H1 (cell line): ENCODE data around the gene P2RY11. TPM values are rescaled to one million over a fixed set of nuclear protein-coding genes. Genes with fewer than 3 reads are reported as not detected.
A peak's percentile ranks its signal among the peaks of the same experiment; 100 is the strongest.

Experiments
- CTCF ChIA-PET: fragments of 300-600 bp; sonication (Branson Sonifier 250); formaldehyde crosslinking; loops from one replicate; lab custom pipeline; 2021; ENCODE audit not compliant: partially characterized antibody; lab: Charles Lee
- POLR2A ChIA-PET: fragments of 300-600 bp; sonication (Branson Sonifier 250); formaldehyde crosslinking; loops from one replicate; lab custom pipeline; 2021; ENCODE audit warnings: inconsistent platforms; ENCODE audit not compliant: partially characterized antibody; lab: Charles Lee
- DNase-seq, 2 experiments: peaks; one replicate each; pipeline versions ENCODE4 v3.0.0 to v3.0.0-alpha.2; 2010 to 2022; ENCODE audit warnings: low spot score in 2 of 2, low read depth in 1 of 2, mixed read lengths in 1 of 2
- FAIRE-seq: peaks from 2 replicates; lab custom pipeline; 2011; peaks lifted over from hg19 to GRCh38; lab: Jason Lieb, UNC
- H2AFZ ChIP-seq: 2 replicates; pipeline ENCODE4 v1.8.1; 2012; ENCODE audit warnings: low read length, inconsistent platforms
- H2AK5ac ChIP-seq: 2 replicates; pipeline ENCODE4 v1.6.1; 2013; ENCODE audit warnings: low read depth, low read length
- H2BK120ac ChIP-seq: replicated peaks from 2 replicates; pipeline ENCODE3; 2013; ENCODE audit warnings: low read depth, low read length, inconsistent platforms
- H2BK12ac ChIP-seq: 2 replicates; pipeline ENCODE4 v1.6.1; 2013; ENCODE audit warnings: low read depth, low read length
- H2BK15ac ChIP-seq: 2 replicates; pipeline ENCODE4 v1.6.1; 2013; ENCODE audit warnings: low read length
- H2BK20ac ChIP-seq: 2 replicates; pipeline ENCODE4 v1.6.1; 2013; ENCODE audit warnings: low read length
- H2BK5ac ChIP-seq: 2 replicates; pipeline ENCODE4 v1.6.1; 2013; ENCODE audit warnings: low read depth, low read length
- H3K14ac ChIP-seq: 2 replicates; pipeline ENCODE4 v1.6.1; 2013; ENCODE audit warnings: inconsistent platforms; ENCODE audit not compliant: insufficient read length
- H3K18ac ChIP-seq: 2 replicates; pipeline ENCODE4 v1.6.1; 2013; ENCODE audit warnings: low read length; ENCODE audit errors: extremely low read depth
- H3K23ac ChIP-seq: 2 replicates; pipeline ENCODE4 v1.6.1; 2013; ENCODE audit warnings: inconsistent platforms; ENCODE audit not compliant: insufficient read length
- H3K23me2 ChIP-seq: 2 replicates; pipeline ENCODE4 v1.6.1; 2013; ENCODE audit warnings: low read depth, low read length
- H3K27ac ChIP-seq: 2 replicates; pipeline ENCODE4 v1.6.1; 2011; ENCODE audit warnings: low read depth, low read length, inconsistent platforms
- H3K27me3 ChIP-seq, 4 experiments: replicated peaks in 1 of 4; 1 replicate in 1 of 4; 2 replicates in 3 of 4; pipeline versions ENCODE4 v1.6.1 to v1.8.1; 2011 to 2013; ENCODE audit warnings: low read length in 3 of 4, mild to moderate bottlenecking in 3 of 4, inconsistent platforms in 2 of 4, mixed read lengths in 2 of 4, moderate library complexity in 1 of 4; ENCODE audit not compliant: control insufficient read depth in 3 of 4, insufficient read depth in 3 of 4; ENCODE audit errors: extremely low read depth in 1 of 4
- H3K36me3 ChIP-seq, 4 experiments: 2 replicates each; pipeline versions ENCODE4 v1.6.1 to v1.8.1; 2011 to 2013; ENCODE audit warnings: mild to moderate bottlenecking in 4 of 4, low read length in 3 of 4, moderate library complexity in 2 of 4, control low read depth in 1 of 4, inconsistent platforms in 1 of 4; ENCODE audit not compliant: insufficient read depth in 4 of 4, control insufficient read depth in 2 of 4
- H3K4ac ChIP-seq: replicated peaks from 2 replicates; pipeline ENCODE3; 2013; ENCODE audit warnings: low read length, low read depth, mixed read lengths, inconsistent platforms; ENCODE audit not compliant: insufficient read length
- H3K4me1 ChIP-seq, 4 experiments: replicated peaks in 1 of 4; 1 replicate in 1 of 4; 2 replicates in 3 of 4; pipeline versions ENCODE4 v1.6.1 to v1.8.1; 2011 to 2013; ENCODE audit warnings: low read length in 3 of 4, inconsistent platforms in 2 of 4, mixed read lengths in 1 of 4; ENCODE audit not compliant: insufficient read depth in 4 of 4, control insufficient read depth in 3 of 4
- H3K4me2 ChIP-seq, 2 experiments: 2 replicates each; pipeline versions ENCODE4 v1.6.1 to v1.8.1; 2011 to 2013; ENCODE audit warnings: low read depth in 2 of 2, low read length in 2 of 2, control low read depth in 1 of 2, inconsistent platforms in 1 of 2, mild to moderate bottlenecking in 1 of 2; ENCODE audit not compliant: insufficient read depth in 1 of 2
- H3K4me3 ChIP-seq, 4 experiments: fragments of 200-600, 300-600 bp in 1 of 4; sonication (generic), shearing (Covaris generic), sonication (Bioruptor Twin) in 1 of 4; 2 replicates each; pipeline versions ENCODE4 v1.5.1 to v1.8.1; 2011 to 2016; ENCODE audit warnings: low read length in 4 of 4, low read depth in 3 of 4, control low read depth in 2 of 4, inconsistent platforms in 2 of 4, mild to moderate bottlenecking in 2 of 4, mixed read lengths in 1 of 4, moderate library complexity in 1 of 4; ENCODE audit not compliant: insufficient read depth in 2 of 4; ENCODE audit errors: extremely low read depth in 1 of 4
- H3K56ac ChIP-seq: replicated peaks from 2 replicates; pipeline ENCODE3; 2013; ENCODE audit warnings: low read depth, mild to moderate bottlenecking, mixed read lengths, low read length, inconsistent platforms; ENCODE audit not compliant: insufficient read length
- H3K79me1 ChIP-seq: 2 replicates; pipeline ENCODE4 v1.6.1; 2013; ENCODE audit warnings: low read depth, low read length, control low read depth
- H3K79me2 ChIP-seq, 2 experiments: 2 replicates each; pipeline versions ENCODE4 v1.6.1 to v1.8.1; 2012 to 2013; ENCODE audit warnings: low read length in 2 of 2, mild to moderate bottlenecking in 2 of 2, inconsistent platforms in 1 of 2; ENCODE audit not compliant: insufficient read depth in 2 of 2, control insufficient read depth in 1 of 2
- H3K9ac ChIP-seq, 4 experiments: replicated peaks in 1 of 4; 1 replicate in 1 of 4; 2 replicates in 3 of 4; pipeline versions ENCODE4 v1.6.1 to v1.8.1; 2011 to 2013; ENCODE audit warnings: low read depth in 3 of 4, low read length in 3 of 4, control low read depth in 2 of 4, mild to moderate bottlenecking in 2 of 4, moderate library complexity in 2 of 4, inconsistent platforms in 1 of 4; ENCODE audit errors: extremely low read depth in 1 of 4
- H3K9me3 ChIP-seq, 2 experiments: 2 replicates each; pipeline versions ENCODE4 v1.6.1 to v1.8.1; 2012 to 2013; ENCODE audit warnings: mild to moderate bottlenecking in 2 of 2, moderate library complexity in 2 of 2, control low read depth in 1 of 2, inconsistent platforms in 1 of 2, low read depth in 1 of 2, low read length in 1 of 2, mixed read lengths in 1 of 2; ENCODE audit not compliant: insufficient read depth in 2 of 2
- H4K20me1 ChIP-seq, 2 experiments: replicated peaks in 1 of 2; 2 replicates each; pipeline versions ENCODE3 to v1.8.1; 2011 to 2013; ENCODE audit warnings: inconsistent platforms in 2 of 2, low read length in 2 of 2, mild to moderate bottlenecking in 1 of 2; ENCODE audit not compliant: insufficient read depth in 2 of 2, control insufficient read depth in 1 of 2
- H4K5ac ChIP-seq: 2 replicates; pipeline ENCODE4 v1.6.1; 2013; ENCODE audit warnings: low read length, low read depth, mixed read lengths, inconsistent platforms; ENCODE audit not compliant: insufficient read length
- H4K8ac ChIP-seq: 2 replicates; pipeline ENCODE4 v1.8.0; 2013; ENCODE audit warnings: mild to moderate bottlenecking, moderate library complexity, low read length, inconsistent platforms; ENCODE audit not compliant: insufficient read depth; ENCODE audit errors: extremely low read depth
- H4K91ac ChIP-seq: replicated peaks from 2 replicates; pipeline ENCODE3; 2013; ENCODE audit warnings: low read length, mixed read lengths, inconsistent platforms; ENCODE audit not compliant: insufficient read length
- BCL11A ChIP-seq, 2 experiments: IDR thresholded peaks; one replicate each; pipeline ENCODE4 v1.6.1; 2011; ENCODE audit warnings: low read depth in 2 of 2, low read length in 2 of 2, mild to moderate bottlenecking in 2 of 2
- CEBPB ChIP-seq: IDR thresholded peaks from 2 replicates; pipeline ENCODE4 v1.6.1; 2012; ENCODE audit warnings: low read depth, low read length
- FOSL1 ChIP-seq: IDR thresholded peaks from 2 replicates; pipeline ENCODE4 v1.6.1; 2011; ENCODE audit warnings: mild to moderate bottlenecking, low read depth, low read length, moderate library complexity; ENCODE audit not compliant: insufficient read depth
- JUND ChIP-seq: IDR thresholded peaks from 2 replicates; pipeline ENCODE4 v1.6.1; 2011; ENCODE audit warnings: mild to moderate bottlenecking, improper control_type of control experiment, low read length
- PHF8 ChIP-seq: fragments of 200-600 bp; sonication (generic); conservative IDR thresholded peaks from 2 replicates; pipeline ENCODE4 v1.7.1; 2012; ENCODE audit warnings: low read depth, mild to moderate bottlenecking, inconsistent platforms, low read length, moderate library complexity
- SAP30 ChIP-seq: fragments of 300-600 bp; sonication (generic); IDR thresholded peaks from 2 replicates; pipeline ENCODE4 v1.7.1; 2012; ENCODE audit warnings: low read length, moderate library complexity, mild to moderate bottlenecking, inconsistent platforms; ENCODE audit not compliant: insufficient read depth, insufficient replicate concordance
- SIN3A ChIP-seq, 2 experiments: IDR thresholded peaks in 1 of 2; conservative IDR thresholded peaks in 1 of 2; 2 replicates each; pipeline ENCODE4 v1.6.1; 2011 to 2012; ENCODE audit warnings: low read length in 2 of 2, improper control_type of control experiment in 1 of 2, low read depth in 1 of 2, mild to moderate bottlenecking in 1 of 2
- WGBS, 2 experiments: shearing (Covaris generic) in 1 of 2; methylation state at CpG; one replicate each; pipeline versions ENCODE4 v1.1.6 to v1.1.7; 2013 to 2015; ENCODE audit warnings: low lambda C conversion rate in 2 of 2, mixed read lengths in 2 of 2, inconsistent platforms in 1 of 2, low coverage in 1 of 2, missing lambda C conversion rate in 1 of 2; ENCODE audit not compliant: insufficient replicate concordance in 2 of 2, insufficient coverage in 1 of 2, insufficient read length in 1 of 2; ENCODE audit errors: extremely low coverage in 1 of 2, missing lambda C conversion rate in 1 of 2; 5-methylcytosine and 5-hydroxymethylcytosine counted together
- polyA plus RNA-seq, 7 experiments: library from polyadenylated mRNA; depleted of rRNA in 3 of 7; stranded (reverse) in 5 of 7; unstranded in 2 of 7; fragments of >200 nt in 5 of 7; fragments of 200-250 nt in 2 of 7; gene quantifications; 1 replicate in 5 of 7; 2 replicates in 1 of 7; 4 replicates in 1 of 7; pipeline versions ENCODE4 v1.2.1 to v1.2.3, GENCODE V29; 2011 to 2013; ENCODE audit warnings: missing spikeins in 2 of 7, mixed read lengths in 2 of 7
- total RNA-seq: library from RNA; stranded (reverse); fragmentation: NEBNext Ultra II Directional; extraction: Animal tissue kit (Norgen Biotek cat#: 25700); gene quantifications from 2 replicates; pipeline ENCODE4 v1.2.1, GENCODE V29; 2021

P2RY11 gene
- total and polyA plus RNA-seq, 2 of the 8 experiments (the other 6 are each of a cell fraction or from before 2014, with no cell fraction given), result 9.2 to 18.0 TPM

DNA sequence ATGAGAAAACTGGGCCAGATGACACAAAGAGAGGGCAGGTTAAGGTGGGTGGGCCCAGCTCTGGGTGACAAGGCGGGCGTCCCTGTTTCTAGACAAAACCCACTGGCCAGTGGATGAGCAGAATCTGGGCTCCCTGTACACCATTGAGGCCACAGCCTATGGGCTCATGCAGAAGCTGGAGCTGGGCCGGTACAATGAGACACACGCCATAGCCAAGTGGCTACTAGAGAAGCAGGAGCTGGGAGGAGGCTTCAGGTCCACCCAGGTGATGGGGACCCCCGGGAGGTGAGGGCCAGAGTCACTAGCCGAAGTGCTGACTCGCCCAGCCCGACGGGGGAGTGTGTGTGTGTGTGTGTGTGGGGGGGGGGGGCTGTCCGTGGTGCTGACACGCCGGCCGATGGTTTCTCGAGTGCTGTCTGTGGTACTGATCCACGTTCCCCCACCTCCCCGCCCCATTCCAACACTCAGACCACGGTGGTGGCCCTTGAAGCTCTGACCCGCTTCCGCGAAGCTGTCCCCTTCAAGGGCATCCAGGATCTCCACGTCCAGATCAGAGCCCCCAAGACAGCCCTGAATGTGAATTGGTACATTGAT is 49.7 kb upstream of the P2RY11 start:
- no peak overlapping the region for H4K5ac ChIP-seq
- no peak overlapping the region for H2AFZ ChIP-seq
- H2BK5ac ChIP-seq, result no peak overlapping the region
- no peak overlapping the region for H2AK5ac ChIP-seq
- no peak overlapping the region for H3K18ac ChIP-seq
- no peak overlapping the region for H2BK120ac ChIP-seq
- no peaks in the 10 kb centered on the region for H3K9me3 ChIP-seq
- H4K20me1 ChIP-seq, result peaks cover 0 to 3% of the 10 kb centered on the region in 2 experiments
- TF ChIP-seq SIN3A (conservative IDR thresholded peaks at IDR 0.05 in 1 of 2, IDR thresholded peaks at IDR 0.05 in 1 of 2; ENCODE audit: low read depth in 1 of 2, low read length in 2 of 2) (peak; percentile 50 to 68; a peak in 1 of 4 replicates), SAP30 (no peak), BCL11A (IDR thresholded peaks at IDR 0.05; ENCODE audit: low read depth in 2 of 2, low read length in 2 of 2) (no peak), PHF8 (no peak), FOSL1 (no peak), CEBPB (no peak), JUND (no peak)
- H2BK20ac ChIP-seq, result no peak overlapping the region
- FAIRE-seq (no peak), DNase-seq (no peak)
- H3K4me2 ChIP-seq, result no peak overlapping the region
- no peaks in the 10 kb centered on the region; the same call in 1 of the 2 replicates for H3K23me2 ChIP-seq
- H3K14ac ChIP-seq, result no peak overlapping the region
- no peak overlapping the region for H3K23ac ChIP-seq
- no peak overlapping the region for H4K91ac ChIP-seq
- ChIA-PET POLR2A (interaction anchor here (1.0 to 1.6 kb wide), 3 partner anchors 31 to 75 kb away, joined by 3 to 4 read pairs (median 3); no protein-coding TSS in a partner anchor), CTCF (interaction anchor here (1.0 to 1.8 kb wide), 4 partner anchors 34 to 61 kb away, joined by 3 to 4 read pairs (median 4); no protein-coding TSS in a partner anchor)
- H3K27me3 ChIP-seq, result no peaks in the 10 kb centered on the region
- no peaks in the 10 kb centered on the region for H3K79me2 ChIP-seq
- H3K4ac ChIP-seq, result no peak overlapping the region
- H4K8ac ChIP-seq, result no peak overlapping the region
- WGBS, 2 experiments, result 69% methylated on average over 7 of the region's 21 CpGs; no CpG with 5 or more reads in 1 of the 2 experiments
- no peak overlapping the region for H2BK15ac ChIP-seq
- no peaks in the 10 kb centered on the region for H3K79me1 ChIP-seq
- H3K27ac ChIP-seq, result no peak overlapping the region
- H3K4me3 ChIP-seq, result no peak overlapping the region
- no peak overlapping the region for H2BK12ac ChIP-seq
- H3K56ac ChIP-seq, result no peak overlapping the region
- no peaks in the 10 kb centered on the region for H3K36me3 ChIP-seq
- no peak overlapping the region for H3K9ac ChIP-seq
- H3K4me1 ChIP-seq, result no peaks in the 10 kb centered on the region
